Suprapubic skin (tissue), 4 donors: ENCODE results near the gene RAB40B. TPM values are rescaled to one million over a fixed set of nuclear protein-coding genes. Genes with fewer than 3 reads are reported as not detected.

Experiments used
- DNase-seq, 2 donors: peaks; one replicate each; pipeline ENCODE4 v3.0.0-alpha.2; 2019; ENCODE audit warnings: low spot score in 2 of 2
- H3K27ac ChIP-seq: fragments of 200-600 bp; sonication (generic); one replicate; pipeline ENCODE4 v1.5.1; 2019
- H3K27me3 ChIP-seq: fragments of 200-600 bp; sonication (generic); one replicate; pipeline ENCODE4 v1.5.1; 2019
- H3K36me3 ChIP-seq: fragments of 200-600 bp; sonication (generic); one replicate; pipeline ENCODE4 v1.5.1; 2019
- H3K4me1 ChIP-seq: fragments of 200-600 bp; sonication (generic); one replicate; pipeline ENCODE4 v1.5.1; 2019
- H3K4me3 ChIP-seq: fragments of 200-600 bp; sonication (generic); one replicate; pipeline ENCODE4 v1.5.1; 2019; ENCODE audit warnings: mild to moderate bottlenecking
- H3K9me3 ChIP-seq: fragments of 200-600 bp; sonication (generic); one replicate; pipeline ENCODE4 v1.5.1; 2019
- CTCF ChIP-seq, 2 donors: fragments of 200-600 bp in 1 of 2; fragments of 450-650 bp in 1 of 2; sonication (generic) in 1 of 2; IDR thresholded peaks; one replicate each; pipeline ENCODE4 v1.5.1; 2016 to 2019; ENCODE audit warnings: antibody characterized with exemption in 2 of 2, mild to moderate bottlenecking in 1 of 2, moderate library complexity in 1 of 2
- EP300 ChIP-seq: sonication (generic); formaldehyde crosslinking; IDR thresholded peaks from one replicate; pipeline ENCODE4 v1.6.1; 2017; ENCODE audit warnings: antibody characterized with exemption
- POLR2A ChIP-seq, 2 donors: fragments of 450-650 bp; IDR thresholded peaks; one replicate each; pipeline ENCODE4 v1.6.1; 2017; ENCODE audit warnings: antibody characterized with exemption in 2 of 2, mild to moderate bottlenecking in 2 of 2, moderate library complexity in 2 of 2
- POLR2AphosphoS5 ChIP-seq, 3 donors: sonication (generic); formaldehyde crosslinking; IDR thresholded peaks; one replicate each; pipeline ENCODE4 v1.6.1; 2017; ENCODE audit warnings: antibody characterized with exemption in 3 of 3
- WGBS: methylation state at CpG from one replicate; pipeline ENCODE4 v1.1.5; 2018; 5-methylcytosine and 5-hydroxymethylcytosine counted together
- total RNA-seq, 4 donors: library from RNA; depleted of rRNA; stranded (reverse); fragments of >200 nt; gene quantifications; one replicate each; pipeline ENCODE4 v1.1.0, GENCODE V29; 2016

RAB40B gene
- total RNA-seq, 4 donors from 2014 or later, result 15.9 to 24.3 (median 21.6) TPM

GRCh38 chr17:82664701-82665182 is 33.8 kb downstream of the RAB40B start:
- Histone ChIP-seq H3K27me3 (no peaks in the 10 kb centered on the region), H3K9me3 (no peaks in the 10 kb centered on the region), H3K4me3 (no peak overlapping the region), H3K4me1 (peaks cover 8% of the 10 kb centered on the region), H3K36me3 (peaks cover 39% of the 10 kb centered on the region), H3K27ac (no peak overlapping the region)
- TF ChIP-seq POLR2AphosphoS5 (IDR thresholded peaks at IDR 0.05), result no peak
- no peak for TF ChIP-seq CTCF (IDR thresholded peaks at IDR 0.05)
- TF ChIP-seq POLR2A (IDR thresholded peaks at IDR 0.05), result no peak
- no peak for TF ChIP-seq EP300
- no peak for DNase-seq
- 80% methylated on average over 15 of the region's 22 CpGs for WGBS

DNA sequence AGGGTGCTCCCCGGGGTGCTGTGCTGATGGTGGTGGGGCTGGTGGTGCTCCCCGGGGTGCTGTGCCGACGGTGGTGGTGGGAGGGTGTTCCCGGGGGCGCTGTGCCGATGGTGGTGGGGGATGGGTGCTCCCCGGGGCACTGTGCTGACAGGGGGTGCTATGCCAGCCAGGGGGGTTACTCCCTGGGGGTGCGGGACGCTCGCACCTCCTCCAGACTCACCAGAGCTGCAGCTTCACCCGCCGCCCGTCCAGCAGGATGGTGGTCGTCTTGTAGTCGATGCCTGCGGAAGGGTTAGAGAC is 34.3 kb downstream of the RAB40B start:
- H3K4me1 ChIP-seq, result peaks cover 8% of the 10 kb centered on the region
- H3K36me3 ChIP-seq, result peaks cover 44% of the 10 kb centered on the region
- 93% methylated on average over 3 of the region's 17 CpGs for WGBS
- no peak overlapping the region for H3K27ac ChIP-seq
- no peak overlapping the region for H3K4me3 ChIP-seq
- no peaks in the 10 kb centered on the region for H3K27me3 ChIP-seq
- DNase-seq, result no peak
- TF ChIP-seq POLR2A (IDR thresholded peaks at IDR 0.05) (no peak), CTCF (IDR thresholded peaks at IDR 0.05) (no peak), EP300 (no peak), POLR2AphosphoS5 (IDR thresholded peaks at IDR 0.05) (no peak)
- H3K9me3 ChIP-seq, result no peaks in the 10 kb centered on the region

- Histone ChIP-seq H3K36me3 (peaks cover 50% of the 10 kb centered on the region), H3K4me1 (peaks cover 3% of the 10 kb centered on the region), H3K4me3 (no peak overlapping the region), H3K27ac (no peak overlapping the region), H3K27me3 (no peaks in the 10 kb centered on the region), H3K9me3 (no peaks in the 10 kb centered on the region)
- DNase-seq, result no peak
- TF ChIP-seq EP300 (no peak), CTCF (IDR thresholded peaks at IDR 0.05) (no peak), POLR2AphosphoS5 (IDR thresholded peaks at IDR 0.05) (no peak), POLR2A (IDR thresholded peaks at IDR 0.05) (no peak)
- 84% methylated on average over 7 of the region's 39 CpGs for WGBS
These were observed 34.9 kb downstream of the RAB40B start for GRCh38 chr17:82663381-82664275.

DNA sequence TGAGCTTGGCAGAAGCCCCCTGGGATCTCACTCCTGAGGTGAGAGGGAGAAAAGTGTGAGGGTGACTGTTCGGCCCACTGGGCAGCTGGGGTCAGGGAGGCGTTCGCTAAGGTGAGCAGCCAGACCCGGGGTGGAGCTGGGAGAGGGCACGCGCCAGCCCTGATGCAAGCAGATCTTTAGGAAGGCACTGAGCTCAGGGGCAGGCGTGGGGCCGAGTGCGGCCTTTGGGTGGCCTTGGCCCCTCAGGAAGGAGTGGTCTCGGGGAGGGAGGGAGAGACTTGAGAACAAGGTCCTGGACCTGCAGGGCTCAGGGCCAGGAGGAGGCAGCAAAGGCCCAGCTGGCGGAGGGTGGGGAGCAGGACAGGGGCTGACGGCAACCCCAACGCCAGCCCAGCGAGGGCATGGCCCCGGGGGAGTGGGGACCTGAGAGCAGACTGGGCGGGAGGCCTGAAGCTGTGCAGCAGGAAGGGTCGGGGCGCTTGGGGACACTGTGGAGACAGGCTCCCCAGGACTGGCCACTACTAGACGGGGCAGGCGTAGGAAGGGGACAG is 35.7 kb downstream of the RAB40B start:
- Histone ChIP-seq H3K4me1 (no peaks in the 10 kb centered on the region), H3K4me3 (no peak overlapping the region), H3K27ac (no peak overlapping the region), H3K36me3 (peaks cover 58% of the 10 kb centered on the region), H3K9me3 (no peaks in the 10 kb centered on the region), H3K27me3 (no peaks in the 10 kb centered on the region)
- 91% methylated on average over 20 of the region's 20 CpGs for WGBS
- TF ChIP-seq EP300, result no peak
- no peak for TF ChIP-seq POLR2A (IDR thresholded peaks at IDR 0.05)
- TF ChIP-seq POLR2AphosphoS5 (IDR thresholded peaks at IDR 0.05), result no peak
- no peak for TF ChIP-seq CTCF (IDR thresholded peaks at IDR 0.05)
- DNase-seq, result no peak
